ENCODE results near the gene ERFL. TPM values are rescaled to one million over a fixed set of nuclear protein-coding genes. Genes with fewer than 3 reads are reported as not detected.

ERFL gene
- total RNA-seq, 1 donor from 2014 or later, result 0.67 TPM

GRCh38 chr19:41927497-41928192 is 604 bp downstream of the ERFL start:
- no peak for DNase-seq (ENCODE audit: low spot score in 2 of 2, unreplicated experiment in 2 of 2)
- H3K4me1 Mint-ChIP-seq, result peaks cover 8% of the 10 kb centered on the region
- no peak overlapping the region for H3K27ac Mint-ChIP-seq
- peak overlapping the region; percentile 59 for H3K4me3 Mint-ChIP-seq
- no peak for TF ChIP-seq CTCF (IDR thresholded peaks at IDR 0.05; ENCODE audit: unreplicated experiment)
- H3K27me3 Mint-ChIP-seq (ENCODE audit: low read depth), result peaks cover 51% of the 10 kb centered on the region
- no peaks in the 10 kb centered on the region for H3K9me3 Mint-ChIP-seq
- no peaks in the 10 kb centered on the region for H3K36me3 Mint-ChIP-seq

GRCh38 chr19:41926763-41927496 is 1.3 kb downstream of the ERFL start:
- no peak for TF ChIP-seq CTCF (IDR thresholded peaks at IDR 0.05; ENCODE audit: unreplicated experiment)
- DNase-seq (ENCODE audit: low spot score in 2 of 2, unreplicated experiment in 2 of 2), result no peak
- no peaks in the 10 kb centered on the region for H3K9me3 Mint-ChIP-seq
- no peaks in the 10 kb centered on the region for H3K36me3 Mint-ChIP-seq
- H3K4me3 Mint-ChIP-seq, result no peak overlapping the region
- H3K4me1 Mint-ChIP-seq, result peaks cover 6% of the 10 kb centered on the region
- H3K27me3 Mint-ChIP-seq (ENCODE audit: low read depth), result peaks cover 49% of the 10 kb centered on the region
- no peak overlapping the region for H3K27ac Mint-ChIP-seq

GRCh38 chr19:41926028-41926762 is 2.1 kb downstream of the ERFL start:
- no peak overlapping the region for H3K27ac Mint-ChIP-seq
- TF ChIP-seq CTCF (IDR thresholded peaks at IDR 0.05; ENCODE audit: unreplicated experiment), result no peak
- no peaks in the 10 kb centered on the region for H3K9me3 Mint-ChIP-seq
- H3K27me3 Mint-ChIP-seq (ENCODE audit: low read depth), result peaks cover 48% of the 10 kb centered on the region
- no peak for DNase-seq (ENCODE audit: low spot score in 2 of 2, unreplicated experiment in 2 of 2)
- H3K4me3 Mint-ChIP-seq, result no peak overlapping the region
- peaks cover 6% of the 10 kb centered on the region for H3K4me1 Mint-ChIP-seq
- no peaks in the 10 kb centered on the region for H3K36me3 Mint-ChIP-seq

- peaks cover 42% of the 10 kb centered on the region for H3K27me3 Mint-ChIP-seq (ENCODE audit: low read depth)
- no peaks in the 10 kb centered on the region for H3K9me3 Mint-ChIP-seq
- H3K36me3 Mint-ChIP-seq, result no peaks in the 10 kb centered on the region
- H3K4me3 Mint-ChIP-seq, result no peak overlapping the region
- no peak for TF ChIP-seq CTCF (IDR thresholded peaks at IDR 0.05; ENCODE audit: unreplicated experiment)
- DNase-seq (ENCODE audit: low spot score in 2 of 2, unreplicated experiment in 2 of 2), result no peak
- peaks cover 6% of the 10 kb centered on the region for H3K4me1 Mint-ChIP-seq
- no peak overlapping the region for H3K27ac Mint-ChIP-seq
These were observed 2.8 kb downstream of the ERFL start for GRCh38 chr19:41925208-41926003.

Data from mesothelial cell of epicardium (in vitro differentiated cells).